HCEC 1CT (cell line): ENCODE data around the gene GPD1.
"Not testable (repeated sequence)": the region's sequence is repeated elsewhere in the genome, so short reads cannot be mapped to it uniquely, and the experiment has no call there.

Experiments
- DNase-seq: peaks from one replicate; pipeline ENCODE4 v3.0.0-alpha.2; 2017

GPD1 gene

DNA sequence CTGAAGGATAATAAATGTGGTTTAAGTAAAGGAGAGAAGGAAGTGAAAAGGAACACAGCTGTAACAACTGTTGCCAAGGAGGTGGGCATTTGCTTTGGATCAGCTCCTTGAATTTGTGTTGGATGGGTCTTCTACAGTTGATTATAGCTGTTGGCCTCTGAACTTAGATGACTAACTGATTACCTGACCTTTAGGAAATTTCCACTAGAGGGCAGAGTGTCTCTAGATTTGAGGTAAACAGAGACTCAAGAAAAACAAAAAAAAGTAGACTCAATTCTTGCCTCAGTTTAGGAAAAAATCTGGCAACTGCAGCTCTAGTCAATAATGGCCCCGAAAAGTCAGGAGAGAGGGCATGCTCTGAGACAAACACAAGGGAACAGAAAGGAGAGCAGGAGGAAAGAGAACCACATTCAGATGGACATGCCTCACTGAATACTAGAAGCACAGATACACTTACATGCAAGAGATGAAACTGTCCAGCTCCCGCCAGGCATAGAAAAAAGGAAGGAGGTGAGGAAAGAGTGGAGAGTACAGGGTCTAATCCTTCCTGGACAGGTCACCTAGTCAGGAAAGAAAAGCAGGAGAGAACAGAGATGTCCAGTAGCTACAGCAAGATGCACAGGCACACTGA lies 28.8 kb downstream of the GPD1 start:
- DNase-seq: peak; percentile 56

DNA sequence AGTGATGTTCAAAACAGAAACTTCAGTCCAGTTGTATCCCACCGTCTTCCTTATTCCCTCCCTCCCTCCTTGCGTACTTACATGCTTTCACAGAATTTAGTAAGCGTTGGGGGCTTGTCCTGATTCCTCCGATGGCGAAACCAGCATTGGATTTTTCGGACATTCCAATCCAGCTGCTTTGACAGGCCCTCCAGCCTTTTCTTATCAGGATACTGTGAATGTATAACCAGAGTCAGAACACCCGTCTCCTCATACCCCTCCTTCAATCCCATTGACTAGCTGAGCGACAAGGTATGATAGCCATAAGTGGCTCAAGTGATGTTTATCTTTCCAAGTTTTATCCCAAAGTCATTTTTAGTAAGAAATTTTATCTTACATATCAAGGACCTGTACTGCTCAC lies 39.2 kb downstream of the GPD1 start:
- DNase-seq: no peak

DNA sequence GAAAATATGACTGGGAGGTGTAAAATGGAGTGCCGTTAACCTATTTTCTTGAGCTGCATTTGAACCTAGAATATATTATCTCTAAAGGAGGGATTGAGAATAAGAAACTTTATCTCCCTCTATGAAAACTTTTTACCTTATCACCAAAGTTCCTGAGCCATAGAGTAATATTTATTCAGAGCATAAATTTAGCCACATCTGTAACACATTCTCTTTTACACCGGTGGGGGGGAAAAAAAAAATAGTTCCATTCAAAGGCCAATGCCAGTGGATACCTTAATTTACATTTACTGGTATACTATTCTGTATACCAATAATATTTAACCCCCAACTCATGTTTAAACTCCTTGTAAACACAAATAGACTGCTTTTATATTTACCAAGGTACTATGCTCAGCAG lies 41.6 kb downstream of the GPD1 start:
- DNase-seq: no peak

DNA sequence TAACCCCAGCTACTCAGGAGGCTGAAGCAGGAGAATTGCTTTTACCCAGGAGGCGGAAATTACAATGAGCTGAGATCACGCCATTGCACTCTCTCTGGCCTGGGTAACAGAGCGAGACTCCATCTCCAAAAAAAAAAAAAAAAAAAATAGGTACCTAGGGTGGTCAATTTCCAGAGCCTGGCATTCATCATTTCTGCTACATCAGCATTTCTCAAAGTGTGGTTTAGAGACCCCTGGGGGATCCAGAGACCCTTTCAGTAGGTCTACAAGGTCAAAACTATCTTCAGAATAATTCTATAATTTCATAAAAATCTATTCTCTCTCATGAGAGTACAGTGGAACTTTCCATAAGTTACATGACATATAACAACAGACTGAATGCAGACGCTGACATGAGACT lies 43.5 kb downstream of the GPD1 start:
- no peak for DNase-seq

DNA sequence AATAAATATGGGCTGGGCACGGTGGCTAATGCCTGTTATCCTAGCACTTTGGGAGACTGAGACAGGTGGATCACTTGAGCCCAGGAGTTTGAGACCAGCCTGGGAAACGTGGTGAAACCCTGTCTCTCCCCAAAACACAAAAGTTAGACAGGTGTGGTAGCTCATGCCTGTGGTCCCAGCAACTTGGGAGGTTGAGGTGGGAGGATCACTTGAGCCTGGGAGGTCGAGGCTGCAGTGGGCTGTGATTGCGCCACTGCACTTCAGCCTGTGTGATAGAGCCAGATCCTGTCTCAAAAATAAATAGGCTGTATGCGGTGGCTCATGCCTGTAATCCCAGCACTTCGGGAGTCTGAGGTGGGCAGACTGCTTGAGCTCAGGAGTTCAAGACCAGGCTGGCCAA lies 44.2 kb downstream of the GPD1 start:
- not testable (repeated sequence) for DNase-seq

DNA sequence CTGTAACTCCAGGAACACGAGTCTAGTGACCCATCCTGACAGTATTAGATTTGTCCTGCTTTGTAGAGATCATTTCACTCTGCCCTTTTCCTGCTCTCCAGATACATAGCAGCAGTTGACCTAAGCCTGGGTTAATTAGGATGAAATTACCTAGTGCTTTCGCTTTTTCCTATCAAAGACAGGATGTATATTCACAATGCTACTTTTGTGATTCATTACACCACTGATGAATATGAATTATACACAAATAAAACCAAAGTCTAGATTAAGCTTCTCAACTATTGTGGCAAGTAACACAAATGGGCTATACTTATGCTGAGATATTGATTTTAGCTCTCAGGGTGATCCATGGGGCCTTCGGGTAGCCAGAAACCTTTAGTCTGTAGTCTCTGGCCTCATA lies 45.5 kb downstream of the GPD1 start:
- no peak for DNase-seq

DNA sequence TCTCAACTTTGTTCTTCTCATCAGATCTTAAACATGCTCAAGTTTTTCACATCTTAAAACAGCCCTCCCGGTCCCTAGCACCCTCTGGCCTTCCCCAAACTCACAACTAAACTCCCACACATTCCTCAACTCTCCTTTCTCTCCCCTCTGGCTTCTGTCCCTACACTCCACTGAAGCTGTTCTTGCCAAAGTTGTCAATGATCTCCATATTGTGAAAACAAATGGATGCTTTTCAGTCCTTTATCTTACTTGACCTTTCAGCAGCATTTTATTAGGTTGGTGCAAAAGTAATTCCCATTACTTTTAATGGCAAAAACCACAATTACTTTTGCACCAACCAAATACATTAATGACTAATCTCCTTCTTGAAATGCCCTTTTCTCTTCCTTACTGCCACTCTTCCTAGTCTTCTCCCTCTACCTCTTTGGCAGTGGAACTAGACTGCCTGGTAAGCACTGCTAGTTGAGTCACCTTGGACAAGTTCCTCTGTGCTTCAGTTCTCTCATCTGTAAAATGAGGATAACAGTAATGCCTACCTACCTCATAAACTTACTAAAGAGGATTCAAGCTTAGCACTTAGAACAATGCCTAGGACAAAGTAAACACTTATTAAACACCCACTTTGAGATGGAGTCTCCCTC lies 47.4 kb downstream of the GPD1 start:
- no peak for DNase-seq

DNA sequence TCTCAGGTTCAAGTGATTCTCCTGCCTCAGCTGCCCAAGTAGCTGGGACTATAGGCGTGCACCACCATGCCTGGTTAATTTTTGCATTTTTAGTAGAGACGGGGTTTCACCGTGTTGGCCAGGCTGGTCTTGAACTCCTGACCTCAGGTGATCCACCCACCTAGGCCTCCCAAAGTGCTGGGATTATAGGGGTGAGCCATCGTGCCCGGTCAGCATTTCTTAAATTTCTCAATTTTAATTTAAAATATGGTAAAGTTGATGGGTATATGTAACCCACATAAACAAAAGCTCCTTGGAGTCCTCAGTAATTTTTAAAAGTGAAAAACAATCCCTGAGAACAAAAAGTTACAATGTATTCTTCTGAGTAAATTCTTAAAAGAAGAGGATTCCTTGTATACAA lies 51.1 kb downstream of the GPD1 start:
- not testable (repeated sequence) for DNase-seq

DNA sequence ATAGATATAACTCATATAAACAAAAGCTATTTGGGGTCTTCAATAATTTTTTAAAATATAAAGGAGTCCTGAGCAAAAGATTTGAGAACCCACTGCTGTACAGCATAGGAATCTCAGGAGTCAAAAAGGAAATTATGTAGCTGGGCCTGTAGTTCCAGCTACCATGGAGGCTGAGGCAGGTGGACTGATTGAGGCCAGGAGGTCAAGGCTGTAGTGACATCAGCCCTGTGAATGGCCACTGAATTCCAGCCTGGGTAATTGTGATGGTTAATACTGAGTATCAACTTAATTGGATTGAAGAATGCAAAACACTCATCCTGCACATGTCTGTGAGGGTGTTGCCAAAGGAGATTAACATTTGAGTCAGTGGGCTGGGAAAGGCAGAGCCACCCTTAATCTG lies 52.8 kb downstream of the GPD1 start:
- DNase-seq: no peak

DNA sequence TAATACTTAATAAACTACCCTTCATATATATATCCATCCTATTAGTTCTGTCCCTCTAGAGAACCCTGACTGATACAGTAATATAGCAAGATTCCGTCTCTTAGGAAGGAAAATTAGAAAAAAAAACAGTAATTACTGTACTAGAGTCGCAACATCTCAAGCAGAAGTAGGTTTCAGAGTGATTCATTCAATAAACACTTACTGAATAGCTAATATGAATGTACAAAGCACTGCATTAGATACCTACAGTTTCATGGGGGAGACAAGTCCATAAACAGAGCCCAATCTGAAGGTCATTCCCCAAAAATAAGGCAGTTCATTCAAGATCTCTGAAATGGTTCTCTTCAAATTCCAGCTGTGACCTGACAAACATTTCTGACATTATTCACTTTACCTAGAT lies 53.5 kb downstream of the GPD1 start:
- DNase-seq: no peak

DNA sequence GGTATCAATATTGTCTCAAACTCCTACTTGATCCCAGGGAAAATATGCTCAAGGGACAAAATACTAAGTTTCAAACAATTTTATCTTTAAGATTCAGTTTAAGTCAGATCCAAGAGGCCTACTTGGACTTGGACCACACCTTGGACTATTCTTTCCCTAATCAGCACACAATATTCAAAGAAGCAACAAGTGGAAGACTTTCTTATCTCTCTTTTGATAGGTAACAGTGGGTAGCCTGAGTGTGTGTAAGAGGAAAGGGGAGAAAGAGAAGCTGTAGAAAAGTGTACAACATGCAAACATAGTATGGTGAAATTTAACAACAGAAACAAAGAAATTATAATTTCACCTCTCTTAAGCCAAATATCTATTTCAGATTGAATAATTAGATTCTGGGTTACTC lies 56.8 kb downstream of the GPD1 start:
- DNase-seq: no peak
